Measurements from ENCODE around the gene LRRC53.

LRRC53 gene

DNA sequence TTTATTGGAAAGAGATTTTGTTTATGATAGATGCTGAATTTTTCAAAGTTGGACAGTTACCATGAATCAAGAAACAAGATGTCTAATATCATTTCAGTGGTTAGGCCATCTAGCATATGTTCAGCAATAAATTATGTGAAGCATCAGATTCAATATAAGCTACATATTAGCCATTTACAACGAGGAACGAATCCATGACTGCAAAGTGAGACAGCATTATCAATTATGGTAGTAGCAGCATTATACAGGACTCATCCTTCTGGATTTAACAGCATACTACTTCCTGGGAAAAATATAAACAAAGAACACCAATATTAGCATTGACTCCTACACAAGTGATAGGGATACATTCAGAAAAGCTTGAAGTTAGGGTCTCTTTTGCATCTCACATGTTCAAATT lies 59.1 kb downstream of the LRRC53 start:
- H3K4me3 ChIP-seq (replicated peaks in 1 of 2; ENCODE audit: low read depth in 2 of 2, low read length in 2 of 2) = no peak overlapping the region
- no peak for DNase-seq (ENCODE audit: low read depth in 2 of 2)
- TF ChIP-seq, protein P1, sequence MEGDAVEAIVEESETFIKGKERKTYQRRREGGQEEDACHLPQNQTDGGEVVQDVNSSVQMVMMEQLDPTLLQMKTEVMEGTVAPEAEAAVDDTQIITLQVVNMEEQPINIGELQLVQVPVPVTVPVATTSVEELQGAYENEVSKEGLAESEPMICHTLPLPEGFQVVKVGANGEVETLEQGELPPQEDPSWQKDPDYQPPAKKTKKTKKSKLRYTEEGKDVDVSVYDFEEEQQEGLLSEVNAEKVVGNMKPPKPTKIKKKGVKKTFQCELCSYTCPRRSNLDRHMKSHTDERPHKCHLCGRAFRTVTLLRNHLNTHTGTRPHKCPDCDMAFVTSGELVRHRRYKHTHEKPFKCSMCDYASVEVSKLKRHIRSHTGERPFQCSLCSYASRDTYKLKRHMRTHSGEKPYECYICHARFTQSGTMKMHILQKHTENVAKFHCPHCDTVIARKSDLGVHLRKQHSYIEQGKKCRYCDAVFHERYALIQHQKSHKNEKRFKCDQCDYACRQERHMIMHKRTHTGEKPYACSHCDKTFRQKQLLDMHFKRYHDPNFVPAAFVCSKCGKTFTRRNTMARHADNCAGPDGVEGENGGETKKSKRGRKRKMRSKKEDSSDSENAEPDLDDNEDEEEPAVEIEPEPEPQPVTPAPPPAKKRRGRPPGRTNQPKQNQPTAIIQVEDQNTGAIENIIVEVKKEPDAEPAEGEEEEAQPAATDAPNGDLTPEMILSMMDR (IDR thresholded peaks at IDR 0.05; ENCODE audit: low read depth, low read length) = no peak

DNA sequence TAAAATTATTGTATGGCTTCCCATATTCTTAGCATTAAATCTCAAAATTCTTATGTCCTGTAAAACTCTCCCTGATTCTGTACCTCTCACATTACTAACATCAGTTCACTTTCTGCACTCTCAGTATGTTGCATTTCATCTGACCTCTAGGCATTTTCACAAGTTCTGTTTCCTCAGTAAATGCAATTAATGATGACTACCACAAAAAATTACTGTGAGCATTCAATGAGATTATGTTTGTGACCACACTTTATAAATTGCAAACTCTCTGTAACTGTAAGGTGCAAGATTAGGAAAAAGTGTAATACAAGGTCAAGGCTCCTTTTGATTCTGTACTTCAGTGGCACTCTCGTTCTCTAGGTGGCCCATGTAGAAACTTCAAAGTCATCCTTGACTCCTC lies 60.4 kb downstream of the LRRC53 start:
- TF ChIP-seq, protein P1 (IDR thresholded peaks at IDR 0.05; ENCODE audit: low read depth, low read length) = no peak
- no peak overlapping the region for H3K4me3 ChIP-seq (replicated peaks in 1 of 2; ENCODE audit: low read depth in 2 of 2, low read length in 2 of 2)
- DNase-seq (ENCODE audit: low read depth in 2 of 2) = no peak

DNA sequence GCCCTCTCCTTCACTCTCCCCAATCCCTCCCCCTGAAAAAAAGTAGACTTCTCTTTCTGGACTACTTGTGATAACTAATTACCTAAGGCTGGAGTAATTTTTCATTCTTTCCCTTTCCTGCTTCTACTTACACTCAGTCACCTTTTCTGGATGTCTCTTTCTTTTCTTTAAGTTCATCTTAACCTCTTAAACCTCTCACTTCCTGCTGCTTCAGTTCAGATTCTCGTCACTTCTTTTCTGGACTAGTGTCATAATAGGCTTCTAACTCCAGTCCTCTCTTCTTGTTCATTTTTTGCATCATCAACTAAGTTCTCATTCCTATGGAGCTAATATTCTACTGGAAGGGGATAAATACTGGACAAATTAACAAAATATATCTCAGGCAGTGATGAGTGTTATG lies 75.4 kb downstream of the LRRC53 start:
- no peak overlapping the region for H3K4me3 ChIP-seq (replicated peaks in 1 of 2; ENCODE audit: low read depth in 2 of 2, low read length in 2 of 2)
- no peak for DNase-seq (ENCODE audit: low read depth in 2 of 2)
- TF ChIP-seq, protein P1 (IDR thresholded peaks at IDR 0.05; ENCODE audit: low read depth, low read length) = no peak

DNA sequence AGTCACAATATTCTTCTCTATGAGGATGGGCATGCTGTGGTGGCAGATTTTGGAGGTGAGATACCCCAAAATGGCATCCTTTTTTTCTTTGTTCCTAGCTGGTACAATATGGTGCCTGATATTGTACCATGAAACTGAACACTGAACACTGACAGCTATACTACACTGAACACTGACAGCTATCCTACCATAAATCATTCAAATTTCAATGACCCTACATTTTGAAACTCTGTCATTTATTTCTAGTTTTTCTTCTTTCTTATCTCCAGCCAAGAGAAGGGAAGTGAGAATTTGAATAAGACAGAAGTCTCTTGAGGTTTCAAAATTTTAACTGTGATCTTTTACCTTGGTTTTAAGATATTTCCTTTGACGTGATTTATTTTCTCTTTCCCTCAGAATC lies 76.3 kb downstream of the LRRC53 start:
- TF ChIP-seq, protein P1 (IDR thresholded peaks at IDR 0.05; ENCODE audit: low read depth, low read length) = no peak
- no peak overlapping the region for H3K4me3 ChIP-seq (replicated peaks in 1 of 2; ENCODE audit: low read depth in 2 of 2, low read length in 2 of 2)
- no peak for DNase-seq (ENCODE audit: low read depth in 2 of 2)

DNA sequence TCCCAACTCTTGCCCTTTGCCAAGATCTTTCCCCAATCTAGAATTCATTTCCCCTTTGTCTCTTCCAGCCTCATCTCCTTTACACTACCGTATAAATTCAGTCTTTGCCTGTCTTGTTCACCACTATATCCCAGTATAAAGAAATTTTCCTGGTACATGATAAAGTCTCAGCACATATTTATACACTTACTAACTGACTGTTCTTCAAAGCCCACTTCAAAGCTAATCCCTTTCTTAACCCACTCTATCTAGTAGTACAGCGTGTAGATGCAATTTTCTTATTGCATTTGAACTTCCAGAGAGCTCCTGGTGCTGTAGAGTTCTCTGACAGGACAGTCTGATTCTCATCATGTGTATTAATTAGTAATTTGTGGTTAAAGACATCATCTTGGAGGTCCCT lies 78.1 kb downstream of the LRRC53 start:
- no peak for DNase-seq (ENCODE audit: low read depth in 2 of 2)
- no peak overlapping the region for H3K4me3 ChIP-seq (replicated peaks in 1 of 2; ENCODE audit: low read depth in 2 of 2, low read length in 2 of 2)
- TF ChIP-seq, protein P1 (IDR thresholded peaks at IDR 0.05; ENCODE audit: low read depth, low read length) = no peak

DNA sequence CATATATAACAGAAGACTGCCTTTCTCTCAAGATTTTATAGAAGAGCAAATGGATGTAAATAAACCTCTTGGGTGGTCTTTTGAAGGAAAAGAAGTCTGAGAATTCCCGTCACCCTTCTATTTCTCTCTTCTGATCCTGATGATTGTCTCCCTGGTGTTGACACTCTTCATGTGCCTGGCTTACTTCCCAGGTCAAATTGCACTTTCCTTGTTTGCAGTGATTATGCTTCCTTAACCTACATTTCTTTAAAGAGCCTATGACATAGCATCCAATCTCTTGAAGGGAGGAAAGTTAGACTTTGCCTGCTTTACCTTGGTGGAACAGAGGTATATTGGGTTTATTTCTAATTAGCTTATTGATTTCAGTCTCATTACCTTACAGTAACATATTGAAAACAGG lies 80.1 kb downstream of the LRRC53 start:
- TF ChIP-seq, protein P1 (IDR thresholded peaks at IDR 0.05; ENCODE audit: low read depth, low read length) = no peak
- DNase-seq (ENCODE audit: low read depth in 2 of 2) = no peak
- no peak overlapping the region for H3K4me3 ChIP-seq (replicated peaks in 1 of 2; ENCODE audit: low read depth in 2 of 2, low read length in 2 of 2)

DNA sequence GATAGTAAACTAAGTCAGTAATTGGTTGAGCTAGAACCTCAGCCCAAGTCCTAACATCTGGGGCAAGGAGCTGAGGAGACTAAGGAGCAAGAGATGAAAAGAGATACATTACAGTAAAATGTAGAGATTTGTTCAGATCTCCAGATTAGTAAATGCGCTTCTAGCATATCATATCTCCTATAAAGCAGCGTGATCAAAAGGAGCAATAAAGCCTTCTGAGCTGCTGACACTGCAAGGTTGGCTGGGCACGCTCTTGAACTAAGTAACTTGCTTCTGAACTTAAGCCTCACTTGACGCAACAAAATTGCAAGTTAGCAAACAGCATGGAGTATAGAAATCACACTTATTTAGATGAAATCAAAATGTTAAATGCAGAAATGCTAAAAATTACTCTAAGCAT lies 80.9 kb downstream of the LRRC53 start:
- no peak for DNase-seq (ENCODE audit: low read depth in 2 of 2)
- H3K4me3 ChIP-seq (replicated peaks in 1 of 2; ENCODE audit: low read depth in 2 of 2, low read length in 2 of 2) = no peak overlapping the region
- TF ChIP-seq, protein P1 (IDR thresholded peaks at IDR 0.05; ENCODE audit: low read depth, low read length) = no peak

Measured in cardiac fibroblast (primary cell).